Ishikawa (cell line): ENCODE data around the gene TET2.

ENCODE experiments used
- CEBPB ChIP-seq: IDR thresholded peaks from 2 replicates; pipeline ENCODE4 v1.6.1; 2012
- CREB1 ChIP-seq: IDR thresholded peaks from 2 replicates; pipeline ENCODE4 v1.6.1; 2012; ENCODE audit warnings: low read depth
- EGR1 ChIP-seq: IDR thresholded peaks from 2 replicates; pipeline ENCODE4 v1.6.1; 2012
- EP300 ChIP-seq: IDR thresholded peaks from 2 replicates; pipeline ENCODE4 v1.6.1; 2012; ENCODE audit warnings: borderline replicate concordance
- FOXM1 ChIP-seq: IDR thresholded peaks from 2 replicates; pipeline ENCODE4 v1.6.1; 2012; ENCODE audit warnings: low read depth, borderline replicate concordance
- MAX ChIP-seq: IDR thresholded peaks from 2 replicates; pipeline ENCODE4 v1.6.1; 2012
- NFIC ChIP-seq: IDR thresholded peaks from 2 replicates; pipeline ENCODE4 v1.6.1; 2012
- RAD21 ChIP-seq: IDR thresholded peaks from 2 replicates; pipeline ENCODE4 v1.6.1; 2012; ENCODE audit warnings: low read depth
- REST ChIP-seq: IDR thresholded peaks from 2 replicates; pipeline ENCODE4 v1.6.1; 2012; ENCODE audit warnings: low read depth, mild to moderate bottlenecking
- TAF1 ChIP-seq: IDR thresholded peaks from 2 replicates; pipeline ENCODE4 v1.6.1; 2012; ENCODE audit warnings: low read depth, mild to moderate bottlenecking
- TCF12 ChIP-seq: IDR thresholded peaks from 2 replicates; pipeline ENCODE4 v1.6.1; 2012; ENCODE audit warnings: low read depth
- TEAD4 ChIP-seq: IDR thresholded peaks from 2 replicates; pipeline ENCODE4 v1.6.1; 2012
- USF1 ChIP-seq: IDR thresholded peaks from 2 replicates; pipeline ENCODE4 v1.6.1; 2012
- YY1 ChIP-seq: IDR thresholded peaks from 2 replicates; pipeline ENCODE4 v1.6.1; 2012; ENCODE audit warnings: low read depth
- ZBTB7A ChIP-seq: IDR thresholded peaks from 2 replicates; pipeline ENCODE4 v1.6.1; 2012; ENCODE audit warnings: low read depth

Gene TET2

GRCh38 chr4:105184316-105184980 lies 37.8 kb downstream of the TET2 start:
- no peak for TF ChIP-seq REST
- TF ChIP-seq YY1, result no peak
- no peak for TF ChIP-seq TCF12
- TF ChIP-seq CEBPB, result no peak
- no peak for TF ChIP-seq USF1
- TF ChIP-seq TEAD4, result no peak
- no peak for TF ChIP-seq ZBTB7A
- TF ChIP-seq TAF1, result no peak
- TF ChIP-seq CREB1, result no peak
- TF ChIP-seq EGR1, result no peak
- no peak for TF ChIP-seq MAX
- no peak for TF ChIP-seq NFIC
- no peak for TF ChIP-seq FOXM1
- no peak for TF ChIP-seq RAD21
- no peak for TF ChIP-seq EP300

- TF ChIP-seq CREB1 (no peak), EP300 (no peak), EGR1 (no peak), MAX (no peak), YY1 (no peak), TCF12 (no peak), CEBPB (no peak), NFIC (no peak), RAD21 (no peak), REST (no peak), TEAD4 (no peak), ZBTB7A (no peak), FOXM1 (no peak), TAF1 (no peak)
Observed at GRCh38 chr4:105186701-105187161, 40.1 kb downstream of the TET2 start.

- no peak for TF ChIP-seq EGR1
- TF ChIP-seq TEAD4, result no peak
- TF ChIP-seq MAX, result no peak
- TF ChIP-seq ZBTB7A, result no peak
- TF ChIP-seq FOXM1, result no peak
- no peak for TF ChIP-seq RAD21
- TF ChIP-seq TAF1, result no peak
- no peak for TF ChIP-seq YY1
- TF ChIP-seq EP300, result no peak
- no peak for TF ChIP-seq TCF12
- no peak for TF ChIP-seq USF1
- TF ChIP-seq NFIC, result no peak
Observed at GRCh38 chr4:105189855-105190650, 43.4 kb downstream of the TET2 start.

- no peak for TF ChIP-seq ZBTB7A
Observed at GRCh38 chr4:105191621-105192210, 45.0 kb downstream of the TET2 start.

GRCh38 chr4:105192474-105192873 lies 45.8 kb downstream of the TET2 start:
- no peak for TF ChIP-seq EGR1
- no peak for TF ChIP-seq RAD21
- TF ChIP-seq CEBPB, result no peak
- no peak for TF ChIP-seq NFIC
- no peak for TF ChIP-seq YY1
- no peak for TF ChIP-seq REST
- TF ChIP-seq CREB1, result no peak
- no peak for TF ChIP-seq MAX
- TF ChIP-seq EP300, result no peak
- TF ChIP-seq TCF12, result no peak
